NCI-H82 (cell line): Measurements from ENCODE around the gene PI4K2B.
"Not testable (repeated sequence)": the region's sequence is repeated elsewhere in the genome, so short reads cannot be mapped to it uniquely, and the experiment has no call there.

Source experiments
- DNase-seq: peaks from one replicate; lab custom pipeline; 2025; lab: John Stamatoyannopoulos, UW

Gene PI4K2B

DNA sequence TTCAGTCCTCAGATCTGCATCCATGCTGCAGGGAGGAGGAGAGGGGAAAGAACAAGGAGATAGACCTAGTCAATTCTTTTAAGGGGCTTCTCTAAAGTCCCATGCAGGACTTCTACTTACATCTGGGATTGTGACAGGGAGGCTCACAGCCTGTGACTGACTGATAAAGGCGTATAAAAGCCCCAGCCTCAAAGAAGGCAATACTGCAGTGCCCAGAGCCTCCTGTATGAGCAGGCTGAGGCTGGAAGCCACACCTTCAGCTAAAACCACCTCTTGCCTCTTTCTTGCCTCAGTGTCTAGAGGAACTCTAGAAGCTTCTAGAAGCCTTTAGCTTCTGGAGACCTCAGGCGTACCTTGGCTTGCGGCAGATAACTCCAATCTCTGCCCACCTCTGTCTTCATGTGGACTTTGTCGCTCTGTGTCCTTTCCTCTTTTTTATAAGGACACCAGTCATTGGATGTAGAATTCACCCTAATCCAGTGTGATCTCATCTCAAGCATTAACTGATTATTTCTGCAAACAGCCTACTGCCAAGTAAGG lies 72.8 kb downstream of the PI4K2B start:
- DNase-seq: no peak

GRCh38 chr4:25307596-25307995 lies 73.8 kb downstream of the PI4K2B start:
- DNase-seq: no peak

DNA sequence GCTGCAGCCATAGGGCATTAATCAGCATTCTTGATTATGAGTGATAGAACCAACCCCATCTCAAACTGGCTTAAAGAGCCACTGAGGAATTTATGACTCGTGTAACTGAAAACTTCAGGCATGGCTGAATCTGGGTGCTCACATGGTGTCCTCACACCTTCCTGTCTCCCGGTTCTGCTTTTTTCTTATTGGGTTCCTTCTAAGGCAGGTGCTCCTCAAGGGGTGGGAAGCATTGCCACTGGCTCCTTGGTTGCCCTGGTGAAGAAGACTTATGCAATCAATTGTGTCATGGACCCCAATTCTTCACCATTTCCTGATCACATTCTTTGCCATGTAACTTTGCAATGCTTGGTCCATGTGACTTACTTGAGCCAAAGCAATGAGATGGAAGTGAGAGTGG lies 74.5 kb downstream of the PI4K2B start:
- no peak for DNase-seq

DNA sequence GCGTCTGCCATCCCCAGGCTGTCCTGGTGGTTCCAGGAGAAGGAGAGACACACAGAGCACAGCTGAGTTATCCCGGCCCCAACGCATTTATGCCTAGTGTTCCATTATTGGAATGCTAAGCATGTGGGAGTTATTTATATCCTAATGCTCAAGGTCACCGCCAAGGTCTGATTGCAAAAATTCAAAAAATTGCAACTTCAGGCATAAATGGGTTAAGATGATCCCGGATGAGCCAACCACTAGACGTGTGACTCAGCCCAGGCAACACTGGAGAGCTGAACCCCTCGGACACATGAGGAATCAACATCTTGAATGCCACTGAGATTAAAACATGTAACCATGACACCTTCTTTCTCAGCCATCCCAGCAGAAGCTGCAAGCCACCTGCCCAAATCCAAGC lies 74.9 kb downstream of the PI4K2B start:
- DNase-seq: no peak

GRCh38 chr4:25310066-25310802 lies 76.4 kb downstream of the PI4K2B start:
- peak; percentile 0 for DNase-seq

DNA sequence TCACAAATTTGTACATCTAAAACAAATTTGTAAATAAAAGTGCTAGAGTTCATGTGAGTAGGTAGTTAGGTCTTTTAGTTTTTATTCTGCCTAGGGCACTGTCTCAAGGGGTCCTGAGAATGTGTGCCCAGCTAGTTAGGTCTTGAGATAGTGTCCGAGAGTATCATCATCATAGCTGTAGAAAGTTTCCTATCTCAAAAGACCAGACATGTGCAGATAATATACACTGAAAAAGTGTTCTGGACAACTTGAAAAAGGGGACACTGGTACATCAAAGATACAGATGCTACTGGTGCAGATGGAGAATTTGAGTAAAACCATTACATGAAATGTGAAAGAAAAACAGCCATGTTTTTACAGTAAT lies 77.0 kb downstream of the PI4K2B start:
- no peak for DNase-seq

- peak; percentile 89 for DNase-seq
Observed at GRCh38 chr4:25312496-25313200, 78.8 kb downstream of the PI4K2B start, which contains the start of gene ZCCHC4. TSS of gene ZCCHC4 (plus strand) at chr4:25312774. CDS start at chr4:25312810, 36 bp downstream.

DNA sequence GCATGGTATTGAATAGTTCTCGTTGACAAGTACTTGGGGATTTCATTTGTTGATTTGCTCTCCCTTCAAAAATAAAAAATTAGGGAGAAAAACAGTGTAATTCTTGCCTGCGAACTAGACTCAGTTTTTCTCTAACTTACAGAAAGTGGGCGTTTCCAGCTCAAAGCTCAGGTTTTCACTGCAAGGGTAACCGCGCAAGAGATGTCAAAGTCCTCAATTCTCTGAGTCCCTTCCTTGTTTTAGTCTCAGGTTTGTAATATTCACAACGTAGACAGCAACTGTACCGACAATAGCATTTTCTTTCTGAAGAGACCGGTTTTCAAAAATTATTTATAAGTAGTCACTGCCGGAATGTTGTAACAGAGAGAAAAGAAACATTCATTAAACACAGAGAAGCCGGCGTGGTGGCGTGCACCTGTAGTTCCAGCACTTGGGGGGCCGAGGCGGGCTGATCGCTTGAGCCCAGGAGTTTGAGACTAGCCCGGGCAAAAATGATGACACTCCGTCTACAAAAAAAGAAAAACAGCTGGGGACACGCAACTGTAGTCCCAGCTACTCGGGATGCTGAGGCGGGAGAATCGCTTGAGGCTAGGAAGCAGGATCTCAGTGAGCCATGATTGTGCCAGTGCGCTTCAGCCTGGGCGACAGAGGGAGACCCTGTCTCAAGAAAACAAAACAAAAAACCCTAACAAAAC lies 79.5 kb downstream of the PI4K2B start:
- peak; percentile 33 for DNase-seq

DNA sequence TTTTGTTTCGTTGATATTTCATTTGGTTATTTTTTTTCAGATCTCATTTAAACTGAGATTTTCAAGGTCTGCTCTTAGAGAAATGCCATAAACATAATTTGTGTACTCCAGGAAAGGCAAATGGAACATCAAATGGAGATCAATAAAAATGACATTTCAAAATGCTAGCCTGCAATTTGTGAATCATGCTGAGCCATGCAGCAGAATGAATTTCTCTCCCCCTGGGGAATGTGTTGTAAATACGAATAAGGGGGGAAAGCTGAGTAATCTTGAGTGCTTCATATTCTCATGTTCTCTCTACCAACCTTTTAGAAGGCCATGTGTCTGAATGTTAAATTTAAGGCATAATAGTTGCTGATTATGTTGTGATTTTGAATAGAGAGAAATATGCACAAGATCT lies 86.5 kb downstream of the PI4K2B start:
- DNase-seq: no peak

GRCh38 chr4:25320773-25321172 lies 86.9 kb downstream of the PI4K2B start:
- no peak for DNase-seq

DNA sequence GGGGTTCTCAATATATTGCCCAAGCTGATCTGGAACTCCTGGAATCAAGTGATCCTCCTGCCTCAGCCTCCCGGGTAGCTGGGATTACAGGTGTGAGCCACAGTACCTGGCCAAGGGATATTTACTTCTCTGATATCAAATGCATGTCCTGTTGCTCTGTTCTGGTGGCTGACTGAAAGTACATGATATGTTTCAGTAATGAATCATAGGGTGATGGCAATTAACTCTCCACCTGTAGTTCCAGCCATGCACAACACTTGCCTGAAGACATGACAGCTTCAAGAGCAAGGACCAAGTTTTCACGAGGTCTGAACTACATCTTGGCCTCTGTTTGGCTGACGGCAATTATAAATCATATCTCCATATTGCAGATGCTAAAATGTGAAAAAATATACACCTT lies 87.9 kb downstream of the PI4K2B start:
- no peak for DNase-seq

- not testable (repeated sequence) for DNase-seq
Observed at GRCh38 chr4:25328463-25328862, 94.6 kb downstream of the PI4K2B start.
